Cardiac muscle cell (in vitro differentiated cells and primary cell): ENCODE results near the gene COPS9. TPM values are rescaled to one million over a fixed set of nuclear protein-coding genes. Genes with fewer than 3 reads are reported as not detected.

Experiments used
- DNase-seq, 2 donors: peaks; one replicate each; pipeline versions ENCODE4 v3.0.0 to v3.0.0-alpha.2; 2010 to 2017; ENCODE audit warnings: low read depth in 1 of 2, low spot score in 1 of 2
- H3K27ac ChIP-seq: fragments of 200-600 bp; sonication (generic); 2 replicates; pipeline ENCODE4 v1.5.1; 2016
- H3K27me3 ChIP-seq: fragments of 200-600 bp; sonication (generic); 2 replicates; pipeline ENCODE4 v1.6.0; 2016; ENCODE audit warnings: control low read depth
- H3K36me3 ChIP-seq: fragments of 200-600 bp; sonication (generic); 2 replicates; pipeline ENCODE4 v1.5.1; 2016; ENCODE audit warnings: control low read depth
- H3K4me1 ChIP-seq: fragments of 200-600 bp; sonication (generic); 2 replicates; pipeline ENCODE4 v1.8.1; 2017; ENCODE audit warnings: low read depth, mild to moderate bottlenecking, mixed run types
- H3K4me3 ChIP-seq: fragments of 200-600 bp; sonication (generic); 2 replicates; pipeline ENCODE4 v1.5.1; 2016; ENCODE audit warnings: mild to moderate bottlenecking
- H3K9me3 ChIP-seq: fragments of 200-600 bp; sonication (generic); 2 replicates; pipeline ENCODE4 v1.5.1; 2017; ENCODE audit warnings: low read depth, mild to moderate bottlenecking, control low read depth
- CTCF ChIP-seq: IDR thresholded peaks from 2 replicates; pipeline ENCODE4 v1.5.1; 2012; ENCODE audit warnings: low read depth, mild to moderate bottlenecking, low read length
- polyA plus RNA-seq: library from polyadenylated mRNA; unstranded; fragments of >200 nt; fragmentation: Nextera tagmentation; extraction: Ambion mirVana; gene quantifications from 2 replicates; pipeline ENCODE4 v1.2.1, GENCODE V29; 2016
- total RNA-seq: library from RNA; depleted of rRNA; stranded (reverse); fragments of >200 nt; gene quantifications from 2 replicates; pipeline ENCODE4 v1.2.3, GENCODE V29; 2016

Gene COPS9
- total and polyA plus RNA-seq, 2 experiments from 2014 or later = 111 to 321 TPM

GRCh38 chr2:240112914-240113690 is 23.0 kb downstream of the COPS9 start:
- H3K27me3 ChIP-seq = no peaks in the 10 kb centered on the region
- no peak for DNase-seq
- no peak overlapping the region for H3K4me3 ChIP-seq
- H3K9me3 ChIP-seq = no peaks in the 10 kb centered on the region
- H3K4me1 ChIP-seq = no peaks in the 10 kb centered on the region
- H3K36me3 ChIP-seq = no peaks in the 10 kb centered on the region
- no peak overlapping the region for H3K27ac ChIP-seq
- no peak for TF ChIP-seq CTCF

- DNase-seq = peak in 1 of 2 donors; percentile 12
These were observed 24.9 kb downstream of the COPS9 start for GRCh38 chr2:240111253-240111652.

GRCh38 chr2:240109386-240109785 is 26.7 kb downstream of the COPS9 start:
- TF ChIP-seq CTCF = no peak
- H3K4me3 ChIP-seq = no peak overlapping the region
- H3K27ac ChIP-seq = no peak overlapping the region
- H3K27me3 ChIP-seq = no peaks in the 10 kb centered on the region
- no peak for DNase-seq
- H3K4me1 ChIP-seq = no peaks in the 10 kb centered on the region
- H3K36me3 ChIP-seq = no peaks in the 10 kb centered on the region
- no peaks in the 10 kb centered on the region for H3K9me3 ChIP-seq

More at GRCh38 chr2:240111253-240111652, 24.9 kb downstream of the COPS9 start:
- H3K9me3 ChIP-seq = no peaks in the 10 kb centered on the region
- TF ChIP-seq CTCF = no peak
- H3K27ac ChIP-seq = no peak overlapping the region
- no peaks in the 10 kb centered on the region for H3K4me1 ChIP-seq
- H3K36me3 ChIP-seq = no peaks in the 10 kb centered on the region
- no peak overlapping the region for H3K4me3 ChIP-seq
- H3K27me3 ChIP-seq = no peaks in the 10 kb centered on the region

- Histone ChIP-seq H3K27ac (no peak overlapping the region), H3K9me3 (no peaks in the 10 kb centered on the region), H3K4me3 (no peak overlapping the region), H3K36me3 (no peaks in the 10 kb centered on the region), H3K27me3 (no peaks in the 10 kb centered on the region), H3K4me1 (no peaks in the 10 kb centered on the region)
- no peak for TF ChIP-seq CTCF
- no peak for DNase-seq
These were observed 28.7 kb downstream of the COPS9 start for GRCh38 chr2:240107477-240107796.

- no peak overlapping the region for H3K4me3 ChIP-seq
- no peaks in the 10 kb centered on the region for H3K9me3 ChIP-seq
- no peaks in the 10 kb centered on the region for H3K27me3 ChIP-seq
- no peaks in the 10 kb centered on the region for H3K36me3 ChIP-seq
- H3K27ac ChIP-seq = no peak overlapping the region
- no peaks in the 10 kb centered on the region for H3K4me1 ChIP-seq
- no peak for TF ChIP-seq CTCF
- no peak for DNase-seq
These were observed 29.2 kb downstream of the COPS9 start for GRCh38 chr2:240106765-240107476.
